ENCODE data around the gene ERGIC3. TPM values are rescaled to one million over a fixed set of nuclear protein-coding genes. Genes with fewer than 3 reads are reported as not detected.
A peak's percentile ranks its signal among the peaks of the same experiment; 100 is the strongest.

ERGIC3 gene
- total RNA-seq, 1 experiment from 2014 or later: 392 TPM

GRCh38 chr20:35603695-35604448, 62.0 kb downstream of the ERGIC3 start:
- CTCF ChIA-PET: interaction anchor here (0.6 to 1.3 kb wide), 7 partner anchors 12 to 87 kb away, joined by 3 to 14 read pairs (median 4); partner anchors contain the start of gene SPAG4
- no peaks in the 10 kb centered on the region for H3K9me3 Mint-ChIP-seq (ENCODE audit: low read depth, unreplicated experiment)
- no peak for TF ChIP-seq CTCF (IDR thresholded peaks at IDR 0.05; ENCODE audit: unreplicated experiment)
- peaks cover 46% of the 10 kb centered on the region for H3K4me1 Mint-ChIP-seq (ENCODE audit: low read depth, unreplicated experiment)
- H3K4me3 Mint-ChIP-seq (ENCODE audit: low read depth, unreplicated experiment): no peak overlapping the region
- no peak overlapping the region for H3K27ac Mint-ChIP-seq (ENCODE audit: unreplicated experiment)
- intact Hi-C loops (cut with micrococcal nuclease; ENCODE audit: unreplicated experiment): no loop called here
- no peaks in the 10 kb centered on the region for H3K27me3 Mint-ChIP-seq (ENCODE audit: unreplicated experiment)
- DNase-seq: no peak
- peaks cover 54% of the 10 kb centered on the region for H3K36me3 Mint-ChIP-seq (ENCODE audit: insufficient read depth, unreplicated experiment)
- BruUV-seq (replicated peaks): no TSS peak

GRCh38 chr20:35604449-35604747, 62.5 kb downstream of the ERGIC3 start:
- H3K36me3 Mint-ChIP-seq (ENCODE audit: insufficient read depth, unreplicated experiment): peaks cover 53% of the 10 kb centered on the region
- intact Hi-C loops (cut with micrococcal nuclease; ENCODE audit: unreplicated experiment): no loop called here
- H3K4me3 Mint-ChIP-seq (ENCODE audit: low read depth, unreplicated experiment): no peak overlapping the region
- TF ChIP-seq CTCF (IDR thresholded peaks at IDR 0.05; ENCODE audit: unreplicated experiment): peak; percentile 57
- BruUV-seq (replicated peaks): no TSS peak
- DNase-seq: peak; percentile 63
- no peaks in the 10 kb centered on the region for H3K27me3 Mint-ChIP-seq (ENCODE audit: unreplicated experiment)
- peaks cover 44% of the 10 kb centered on the region for H3K4me1 Mint-ChIP-seq (ENCODE audit: low read depth, unreplicated experiment)
- no peaks in the 10 kb centered on the region for H3K9me3 Mint-ChIP-seq (ENCODE audit: low read depth, unreplicated experiment)
- H3K27ac Mint-ChIP-seq (ENCODE audit: unreplicated experiment): no peak overlapping the region
- CTCF ChIA-PET: interaction anchor here (0.8 to 1.3 kb wide), 5 partner anchors 13 to 87 kb away, joined by 3 to 14 read pairs (median 4); no protein-coding TSS in a partner anchor

- CTCF ChIA-PET: interaction anchor here (0.9 to 1.6 kb wide), 2 partner anchors 37 to 89 kb away, joined by 3 to 5 read pairs; no protein-coding TSS in a partner anchor
- H3K9me3 Mint-ChIP-seq (ENCODE audit: low read depth, unreplicated experiment): no peaks in the 10 kb centered on the region
- no peak for DNase-seq
- peaks cover 41% of the 10 kb centered on the region for H3K4me1 Mint-ChIP-seq (ENCODE audit: low read depth, unreplicated experiment)
- peak overlapping the region; percentile 23 for H3K27ac Mint-ChIP-seq (ENCODE audit: unreplicated experiment)
- H3K36me3 Mint-ChIP-seq (ENCODE audit: insufficient read depth, unreplicated experiment): peaks cover 46% of the 10 kb centered on the region
- H3K27me3 Mint-ChIP-seq (ENCODE audit: unreplicated experiment): no peaks in the 10 kb centered on the region
- TF ChIP-seq CTCF (IDR thresholded peaks at IDR 0.05; ENCODE audit: unreplicated experiment): no peak
- H3K4me3 Mint-ChIP-seq (ENCODE audit: low read depth, unreplicated experiment): peak overlapping the region; percentile 73
- BruUV-seq (replicated peaks): no TSS peak
- intact Hi-C loops (cut with micrococcal nuclease; ENCODE audit: unreplicated experiment): no loop called here
These were observed 64.2 kb downstream of the ERGIC3 start for GRCh38 chr20:35606127-35606526.

Other genes starting within 250 kb of the ERGIC3 start
- 0.12 TPM in 1 of 2 replicates, not detected in the other for gene FAM83C, start 249.7 kb upstream of the ERGIC3 start, total RNA-seq (2022)
- 70.4 and 75.9 TPM in 2 replicates for gene UQCC1, start 130.1 kb upstream of the ERGIC3 start, total RNA-seq (2022)
- not detected in 2 replicates for gene GDF5, start 103.8 kb upstream of the ERGIC3 start, total RNA-seq (2022)
- gene CEP250, start 86.5 kb upstream of the ERGIC3 start, total RNA-seq (2022): 49.0 and 61.0 TPM in 2 replicates
- gene C20orf173, start 12.4 kb upstream of the ERGIC3 start, total RNA-seq (2022): not detected in 2 replicates
- gene SPAG4, start 73.8 kb downstream of the ERGIC3 start, total RNA-seq (2022): 7.7 and 15.9 TPM in 2 replicates
- 458 and 505 TPM in 2 replicates for gene CPNE1, start 122.8 kb downstream of the ERGIC3 start, total RNA-seq (2022)
- 125 and 133 TPM in 2 replicates for gene RBM12, start 122.8 kb downstream of the ERGIC3 start, total RNA-seq (2022)
- 44.6 and 53.0 TPM in 2 replicates for gene NFS1, start 157.3 kb downstream of the ERGIC3 start, total RNA-seq (2022)
- gene ROMO1, start 157.3 kb downstream of the ERGIC3 start, total RNA-seq (2022): 230 and 267 TPM in 2 replicates
- 422 and 479 TPM in 2 replicates for gene RBM39, start 200.2 kb downstream of the ERGIC3 start, total RNA-seq (2022)
- gene PHF20, start 229.9 kb downstream of the ERGIC3 start, total RNA-seq (2022): 47.4 and 56.7 TPM in 2 replicates

Data from Calu3 (cell line).